ENCODE measurements around the gene TOMM6. TPM values are rescaled to one million over a fixed set of nuclear protein-coding genes. Genes with fewer than 3 reads are reported as not detected.

TOMM6 gene
- total RNA-seq, 3 donors from 2014 or later: 108 to 127 (median 117) TPM

GRCh38 chr6:41771058-41771983 lies 16.2 kb upstream of the TOMM6 start:
- no peaks in the 10 kb centered on the region for H3K27me3 ChIP-seq
- TF ChIP-seq POLR2A (IDR thresholded peaks at IDR 0.05) (no peak), POLR2AphosphoS5 (IDR thresholded peaks at IDR 0.05) (no peak)
- no peak for DNase-seq (ENCODE audit: low spot score in 2 of 2)
- H3K9me3 ChIP-seq: no peaks in the 10 kb centered on the region
- H3K27ac ChIP-seq: no peak overlapping the region
- no peak overlapping the region for H3K4me3 ChIP-seq
- peaks cover 11% of the 10 kb centered on the region for H3K36me3 ChIP-seq
- intact Hi-C loops (cut with DNase I; ENCODE audit: low total_unique reads): no loop called here
- H3K4me1 ChIP-seq: peaks cover 0 to 3% of the 10 kb centered on the region in 2 donors

- H3K4me3 ChIP-seq: no peak overlapping the region
- intact Hi-C loops (cut with DNase I; ENCODE audit: low total_unique reads): no loop called here
- no peak for DNase-seq (ENCODE audit: low spot score in 2 of 2)
- H3K27me3 ChIP-seq: no peaks in the 10 kb centered on the region
- no peaks in the 10 kb centered on the region for H3K4me1 ChIP-seq
- H3K27ac ChIP-seq: no peak overlapping the region
- TF ChIP-seq POLR2AphosphoS5 (IDR thresholded peaks at IDR 0.05): no peak
- no peak for TF ChIP-seq POLR2A (IDR thresholded peaks at IDR 0.05)
- peaks cover 11% of the 10 kb centered on the region for H3K36me3 ChIP-seq
- no peaks in the 10 kb centered on the region for H3K9me3 ChIP-seq
These were observed 12.7 kb upstream of the TOMM6 start for GRCh38 chr6:41774841-41775240.

- Histone ChIP-seq H3K9me3 (no peaks in the 10 kb centered on the region), H3K36me3 (peaks cover 11% of the 10 kb centered on the region), H3K27ac (no peak overlapping the region), H3K4me1 (no peaks in the 10 kb centered on the region), H3K27me3 (no peaks in the 10 kb centered on the region), H3K4me3 (no peak overlapping the region)
- no peak for DNase-seq (ENCODE audit: low spot score in 2 of 2)
- TF ChIP-seq CTCF (IDR thresholded peaks at IDR 0.05) (no peak), POLR2AphosphoS5 (IDR thresholded peaks at IDR 0.05) (no peak), POLR2A (IDR thresholded peaks at IDR 0.05) (no peak)
- intact Hi-C loops (cut with DNase I; ENCODE audit: low total_unique reads): no loop called here
These were observed 12.1 kb upstream of the TOMM6 start for GRCh38 chr6:41775293-41775882.

- DNase-seq (ENCODE audit: low spot score in 2 of 2): no peak
- Histone ChIP-seq H3K9me3 (no peaks in the 10 kb centered on the region), H3K4me1 (peaks cover 5% of the 10 kb centered on the region in 2 donors), H3K27me3 (no peaks in the 10 kb centered on the region), H3K27ac (no peak overlapping the region), H3K36me3 (peaks cover 5% of the 10 kb centered on the region), H3K4me3 (no peak overlapping the region)
- no peak for TF ChIP-seq CTCF (IDR thresholded peaks at IDR 0.05)
- TF ChIP-seq POLR2AphosphoS5 (IDR thresholded peaks at IDR 0.05): no peak
- TF ChIP-seq POLR2A (IDR thresholded peaks at IDR 0.05): no peak
- intact Hi-C loops (cut with DNase I; ENCODE audit: low total_unique reads): no loop called here
These were observed 9.8 kb upstream of the TOMM6 start for GRCh38 chr6:41777551-41778285.

GRCh38 chr6:41778895-41779294 lies 8.6 kb upstream of the TOMM6 start:
- peaks cover 5% of the 10 kb centered on the region for H3K36me3 ChIP-seq
- no peaks in the 10 kb centered on the region for H3K9me3 ChIP-seq
- H3K27me3 ChIP-seq: no peaks in the 10 kb centered on the region
- intact Hi-C loops (cut with DNase I; ENCODE audit: low total_unique reads): no loop called here
- H3K27ac ChIP-seq: peak overlapping the region in 1 of 2 donors; percentile 82
- DNase-seq (ENCODE audit: low spot score in 2 of 2): no peak
- H3K4me3 ChIP-seq: peak overlapping the region; percentile 77 to 81 (median 77)
- TF ChIP-seq POLR2A (IDR thresholded peaks at IDR 0.05) (no peak), CTCF (IDR thresholded peaks at IDR 0.05) (no peak)
- H3K4me1 ChIP-seq: peaks cover 5% of the 10 kb centered on the region in 2 donors
